SIG-M5 treated with dmso at 0.1 percent for 504 hours (cell line): ENCODE data around the gene ADCYAP1R1.

Experiments used
- DNase-seq: peaks from one replicate; lab custom pipeline; 2025; ENCODE audit not compliant: unreplicated experiment; lab: John Stamatoyannopoulos, UW

ADCYAP1R1 gene

GRCh38 chr7:31083210-31083786 is 31.2 kb downstream of the ADCYAP1R1 start:
- DNase-seq = no peak

DNA sequence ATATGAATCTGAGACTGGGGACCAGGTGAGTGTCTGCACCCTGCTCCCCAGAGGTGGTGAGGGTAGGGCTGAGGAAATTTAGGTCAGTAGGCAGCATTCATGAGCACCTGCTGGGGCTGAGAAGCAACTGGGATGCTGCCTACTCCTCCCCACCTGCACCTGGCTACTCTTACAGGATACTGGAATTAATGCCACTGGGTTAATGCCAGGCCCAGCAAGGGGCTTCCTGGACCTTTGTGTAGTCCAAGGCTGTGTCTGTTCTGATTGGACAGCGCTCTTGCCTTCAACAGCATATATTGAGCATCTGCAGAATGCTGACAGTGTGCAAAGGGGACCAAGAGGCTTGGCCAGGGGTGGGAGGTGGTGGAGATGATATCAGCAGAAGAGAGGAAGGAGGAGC is 32.1 kb downstream of the ADCYAP1R1 start:
- DNase-seq = no peak

GRCh38 chr7:31087351-31087750 is 35.2 kb downstream of the ADCYAP1R1 start:
- no peak for DNase-seq

DNA sequence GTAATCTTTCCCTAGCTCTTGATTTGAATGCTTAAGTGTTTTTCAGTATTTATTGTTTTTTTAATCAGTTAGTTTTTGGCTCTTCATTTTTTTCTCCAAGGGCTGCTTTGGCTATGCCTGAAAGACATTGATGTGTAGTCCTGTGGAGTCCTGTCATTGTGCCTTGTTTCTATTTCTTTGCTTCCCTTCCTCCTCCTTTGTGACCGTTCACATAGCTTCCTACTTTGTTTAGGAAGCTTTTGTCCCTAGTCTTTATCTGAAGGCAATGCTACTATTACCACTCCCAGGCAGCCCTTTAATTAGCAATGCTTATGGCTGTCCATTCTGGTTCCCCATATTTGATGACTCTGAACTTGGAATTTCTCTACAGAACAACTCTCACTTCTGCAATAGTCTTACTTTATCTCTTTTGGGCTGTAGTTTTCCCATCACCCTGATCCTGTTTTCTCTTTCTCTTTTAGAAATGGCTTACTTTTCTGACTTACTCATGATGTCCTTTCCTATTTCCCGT is 39.9 kb downstream of the ADCYAP1R1 start:
- DNase-seq = no peak

- DNase-seq = no peak
Observed at GRCh38 chr7:31092606-31093005, 40.5 kb downstream of the ADCYAP1R1 start.

GRCh38 chr7:31093282-31093681 is 41.2 kb downstream of the ADCYAP1R1 start:
- DNase-seq = no peak

- DNase-seq = no peak
Observed at GRCh38 chr7:31094271-31094670, 42.2 kb downstream of the ADCYAP1R1 start.

- DNase-seq = no peak
Observed at GRCh38 chr7:31095286-31096197, 43.4 kb downstream of the ADCYAP1R1 start.

GRCh38 chr7:31096198-31096876 is 44.2 kb downstream of the ADCYAP1R1 start:
- no peak for DNase-seq

DNA sequence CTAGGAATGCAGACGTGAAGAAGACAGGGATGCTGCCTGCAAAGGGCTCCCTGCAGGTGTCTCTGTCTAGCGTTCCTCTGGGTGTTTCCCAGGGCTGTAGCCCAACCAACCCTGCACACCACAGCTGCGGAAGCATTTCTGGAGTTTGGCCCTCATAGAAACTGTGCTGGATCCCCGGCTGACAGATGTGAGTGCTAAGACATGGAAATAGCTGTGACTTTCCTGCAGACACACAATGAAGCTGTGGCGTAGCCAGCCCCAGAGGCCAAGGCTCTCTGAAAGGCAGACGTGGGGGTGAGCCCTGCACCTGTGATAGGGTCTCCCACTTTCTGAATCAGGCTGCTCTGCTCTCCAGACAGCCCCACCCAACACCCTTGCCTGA is 44.8 kb downstream of the ADCYAP1R1 start:
- DNase-seq = no peak

GRCh38 chr7:31098642-31099360 is 46.7 kb downstream of the ADCYAP1R1 start:
- no peak for DNase-seq

GRCh38 chr7:31099451-31100444 is 47.6 kb downstream of the ADCYAP1R1 start:
- no peak for DNase-seq

- no peak for DNase-seq
Observed at GRCh38 chr7:31100445-31100844, 48.3 kb downstream of the ADCYAP1R1 start.

DNA sequence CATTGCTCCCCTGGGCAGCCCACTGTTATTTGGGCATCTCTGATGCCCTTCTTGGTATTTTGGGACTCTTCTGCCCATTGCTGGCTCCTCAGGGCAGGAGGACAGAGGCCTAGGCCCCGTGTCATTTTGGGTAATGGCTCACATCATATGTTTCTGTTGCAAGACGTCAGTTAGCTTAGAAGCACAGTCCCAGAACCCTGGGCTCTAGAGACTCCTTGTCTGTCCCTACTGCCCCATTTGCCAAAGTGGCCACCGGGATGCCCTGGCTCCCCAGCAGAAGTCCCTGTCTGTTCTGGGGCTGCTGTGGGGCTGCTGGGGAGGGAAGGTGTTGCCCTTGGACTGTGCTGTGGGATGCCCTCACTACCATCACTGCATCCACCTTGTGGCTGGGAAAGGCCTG is 48.8 kb downstream of the ADCYAP1R1 start:
- no peak for DNase-seq

DNA sequence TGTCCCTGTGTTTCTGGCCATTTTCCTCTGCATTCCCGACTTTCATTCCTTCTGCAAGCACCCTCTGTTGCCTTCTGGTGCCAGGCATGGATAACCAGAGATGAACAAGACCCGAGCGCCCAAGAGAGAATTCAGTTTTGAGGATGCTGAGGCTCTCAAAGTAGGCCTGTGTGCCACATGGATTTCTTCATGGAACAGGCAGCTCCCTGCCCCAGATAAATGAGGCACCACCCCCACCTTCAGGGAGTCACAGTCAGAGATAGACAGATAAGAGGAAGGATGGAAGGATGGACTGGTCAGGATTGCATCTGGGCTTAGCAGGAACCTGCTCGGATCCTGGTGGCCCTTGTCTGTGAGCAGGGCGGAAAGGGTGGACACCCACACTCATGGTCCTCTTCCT is 49.4 kb downstream of the ADCYAP1R1 start:
- no peak for DNase-seq

- no peak for DNase-seq
Observed at GRCh38 chr7:31102151-31102972, 50.3 kb downstream of the ADCYAP1R1 start.

GRCh38 chr7:31102973-31103850 is 51.1 kb downstream of the ADCYAP1R1 start:
- no peak for DNase-seq
